ENCODE measurements around the gene ADGRA3.

GRCh38 chr4:22480675-22481327 lies 35.1 kb downstream of the ADGRA3 start:
- no peak for TF ChIP-seq CTCF (IDR thresholded peaks at IDR 0.05)
- TF ChIP-seq POLR2A (IDR thresholded peaks at IDR 0.05): no peak
